ENCODE measurements around the gene OR5H14.

Gene OR5H14

GRCh38 chr3:98199020-98199419, 51.7 kb downstream of the OR5H14 start:
- Histone ChIP-seq H3K36me3 (no peaks in the 10 kb centered on the region), H3K9ac (no peak overlapping the region), H3K27ac (no peak overlapping the region), H3K4me2 (no peak overlapping the region), H3K9me3 (no peaks in the 10 kb centered on the region), H3K4me1 (no peaks in the 10 kb centered on the region), H3K27me3 (no peaks in the 10 kb centered on the region), H3K4me3 (no peak overlapping the region), H4K20me1 (no peaks in the 10 kb centered on the region)
- no peak for TF ChIP-seq Cebpa-rat (IDR thresholded peaks at IDR 0.05)
